Activated CD4-positive, alpha-beta memory T cell treated with anti-CD3 and anti-CD28 coated beads for 36 hours (primary cell): Measurements from ENCODE around the gene FRMPD4. TPM values are rescaled to one million over a fixed set of nuclear protein-coding genes. Genes with fewer than 3 reads are reported as not detected.

Experiments
- CTCF ChIA-PET: fragments of 350-600 bp; sonication (Branson Sonifier 250); formaldehyde crosslinking; loops from one replicate; lab custom pipeline; 2021; ENCODE audit warnings: antibody characterized with exemption, inconsistent platforms; lab: Charles Lee
- POLR2A ChIA-PET: fragments of 350-600 bp; sonication (Branson Sonifier 250); formaldehyde crosslinking; loops from one replicate; lab custom pipeline; 2021; ENCODE audit warnings: antibody characterized with exemption; lab: Charles Lee
- DNase-seq: peaks from one replicate; pipeline ENCODE4 v3.0.0-alpha.2; 2020
- H3K27ac Mint-ChIP-seq: one replicate; pipeline ENCODE4 v1.8.0; 2021; ENCODE audit warnings: mixed read lengths
- H3K27me3 Mint-ChIP-seq: one replicate; pipeline ENCODE4 v1.8.0; 2021; ENCODE audit warnings: mixed read lengths
- H3K36me3 Mint-ChIP-seq: one replicate; pipeline ENCODE4 v1.8.0; 2021; ENCODE audit warnings: mixed read lengths
- H3K4me1 Mint-ChIP-seq: one replicate; pipeline ENCODE4 v1.8.0; 2021; ENCODE audit warnings: low read depth, mixed read lengths
- H3K4me3 Mint-ChIP-seq: one replicate; pipeline ENCODE4 v1.8.0; 2021; ENCODE audit warnings: mild to moderate bottlenecking, mixed read lengths
- H3K9me3 Mint-ChIP-seq: one replicate; pipeline ENCODE4 v1.8.0; 2021; ENCODE audit warnings: mixed read lengths
- intact Hi-C: fragments of 100-400 bp; cut with micrococcal nuclease; formaldehyde crosslinking; loops from one replicate; pipeline ENCODE4 v1.15.1; 2023
- total RNA-seq, 2 experiments: library from RNA; stranded (reverse); gene quantifications; one replicate each; pipeline ENCODE4 v1.2.3, GENCODE V29; 2021

The FRMPD4 gene
- total RNA-seq, 2 experiments from 2014 or later = not detected

DNA sequence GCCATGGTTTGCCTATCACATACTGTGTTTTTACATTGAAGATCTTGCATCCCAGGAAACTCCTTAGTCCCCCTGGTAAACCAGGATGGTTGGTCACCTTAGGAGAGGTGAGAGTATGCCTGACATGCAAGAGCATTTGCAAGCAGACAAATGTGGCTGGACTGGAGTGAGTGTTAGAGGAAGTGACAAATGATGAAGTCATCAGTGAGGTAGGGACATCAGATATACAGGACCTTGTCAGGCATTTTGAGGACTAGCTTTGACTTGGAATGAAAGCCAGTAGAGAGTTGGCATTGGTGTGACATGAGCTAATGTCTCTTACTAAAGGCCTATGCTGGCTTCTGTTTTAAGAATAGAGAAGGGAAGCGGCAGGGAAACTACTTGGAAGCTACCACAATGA lies 124.9 kb downstream of the FRMPD4 start:
- no peaks in the 10 kb centered on the region for H3K36me3 Mint-ChIP-seq
- DNase-seq = no peak
- no peaks in the 10 kb centered on the region for H3K4me1 Mint-ChIP-seq
- H3K27ac Mint-ChIP-seq = no peak overlapping the region
- H3K4me3 Mint-ChIP-seq = no peak overlapping the region
- intact Hi-C loops = no loop called here
- peaks cover 4% of the 10 kb centered on the region for H3K9me3 Mint-ChIP-seq
- ChIA-PET POLR2A (no interaction called here), CTCF (no interaction called here)
- H3K27me3 Mint-ChIP-seq = no peaks in the 10 kb centered on the region

DNA sequence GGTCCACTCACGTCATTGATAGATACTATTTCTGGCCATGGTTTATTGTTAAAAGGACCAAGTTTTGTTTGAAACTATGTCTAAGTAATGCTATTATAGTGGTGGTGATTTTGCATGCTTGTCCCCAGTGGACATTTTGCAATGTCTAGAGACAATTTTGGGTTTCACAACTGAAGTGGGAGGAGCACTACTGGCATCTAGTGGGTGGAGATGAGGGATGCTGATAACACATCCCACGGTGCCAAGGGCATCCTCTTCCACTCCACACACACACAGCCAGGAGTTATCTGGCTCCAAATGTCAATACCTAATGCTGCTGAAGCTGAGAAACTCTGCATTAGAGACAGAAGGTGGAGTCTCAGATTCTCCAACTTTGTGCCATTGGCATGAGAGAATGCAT lies 131.2 kb downstream of the FRMPD4 start:
- H3K9me3 Mint-ChIP-seq = no peaks in the 10 kb centered on the region
- CTCF ChIA-PET = no interaction called here
- POLR2A ChIA-PET = no interaction called here

DNA sequence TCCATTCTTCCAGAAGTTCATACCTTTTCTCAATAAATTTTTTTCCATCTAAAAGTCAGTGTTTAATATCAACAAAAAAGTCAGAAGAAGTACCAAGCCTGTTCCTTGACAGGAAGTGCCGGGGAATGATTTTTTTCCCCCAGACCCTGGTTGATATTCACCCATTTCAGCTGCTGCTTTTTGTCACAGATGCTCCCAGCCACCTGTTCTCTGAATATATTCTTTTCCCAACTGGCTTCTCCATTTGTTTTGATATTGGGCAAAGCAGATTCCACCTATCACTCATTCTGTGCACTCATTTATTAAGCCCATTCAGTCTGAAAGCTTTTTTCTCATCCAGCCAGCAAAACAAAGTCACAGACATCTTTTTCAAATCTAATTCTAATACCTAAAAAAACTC lies 139.9 kb downstream of the FRMPD4 start:
- Mint-ChIP-seq H3K9me3 (no peaks in the 10 kb centered on the region), H3K4me3 (no peak overlapping the region), H3K4me1 (no peaks in the 10 kb centered on the region), H3K36me3 (no peaks in the 10 kb centered on the region), H3K27me3 (no peaks in the 10 kb centered on the region), H3K27ac (no peak overlapping the region)
- no peak for DNase-seq
- ChIA-PET CTCF (no interaction called here), POLR2A (no interaction called here)
- intact Hi-C loops = no loop called here

More for the DNA sequence above, 131.2 kb downstream of the FRMPD4 start:
- Mint-ChIP-seq H3K4me1 (no peaks in the 10 kb centered on the region), H3K4me3 (no peak overlapping the region), H3K36me3 (no peaks in the 10 kb centered on the region), H3K27me3 (no peaks in the 10 kb centered on the region), H3K27ac (no peak overlapping the region)
- intact Hi-C loops = no loop called here
- DNase-seq = no peak

DNA sequence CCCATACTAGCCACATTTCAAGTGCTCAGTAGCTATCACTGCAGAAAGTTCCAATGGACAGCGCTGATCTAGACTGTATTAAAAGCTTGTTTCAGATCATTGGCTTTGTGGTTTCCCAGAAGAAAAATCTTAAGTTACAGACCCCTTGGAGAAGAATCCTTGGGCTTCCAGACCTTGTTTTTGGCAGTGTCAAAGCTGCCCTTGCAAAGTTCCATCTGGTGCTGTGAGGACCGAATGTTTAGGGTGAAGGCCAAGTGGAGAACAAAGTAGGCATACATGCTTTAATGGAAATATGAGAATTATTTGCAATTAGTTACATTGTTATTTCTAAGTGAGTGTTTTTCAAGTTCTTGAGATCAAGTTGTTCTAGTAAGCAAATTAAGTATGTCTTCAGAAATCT lies 144.7 kb downstream of the FRMPD4 start:
- Mint-ChIP-seq H3K4me1 (no peaks in the 10 kb centered on the region), H3K4me3 (no peak overlapping the region), H3K36me3 (no peaks in the 10 kb centered on the region), H3K9me3 (no peaks in the 10 kb centered on the region), H3K27ac (no peak overlapping the region), H3K27me3 (no peaks in the 10 kb centered on the region)
- no peak for DNase-seq
- CTCF ChIA-PET = no interaction called here
- intact Hi-C loops = no loop called here
- POLR2A ChIA-PET = no interaction called here

DNA sequence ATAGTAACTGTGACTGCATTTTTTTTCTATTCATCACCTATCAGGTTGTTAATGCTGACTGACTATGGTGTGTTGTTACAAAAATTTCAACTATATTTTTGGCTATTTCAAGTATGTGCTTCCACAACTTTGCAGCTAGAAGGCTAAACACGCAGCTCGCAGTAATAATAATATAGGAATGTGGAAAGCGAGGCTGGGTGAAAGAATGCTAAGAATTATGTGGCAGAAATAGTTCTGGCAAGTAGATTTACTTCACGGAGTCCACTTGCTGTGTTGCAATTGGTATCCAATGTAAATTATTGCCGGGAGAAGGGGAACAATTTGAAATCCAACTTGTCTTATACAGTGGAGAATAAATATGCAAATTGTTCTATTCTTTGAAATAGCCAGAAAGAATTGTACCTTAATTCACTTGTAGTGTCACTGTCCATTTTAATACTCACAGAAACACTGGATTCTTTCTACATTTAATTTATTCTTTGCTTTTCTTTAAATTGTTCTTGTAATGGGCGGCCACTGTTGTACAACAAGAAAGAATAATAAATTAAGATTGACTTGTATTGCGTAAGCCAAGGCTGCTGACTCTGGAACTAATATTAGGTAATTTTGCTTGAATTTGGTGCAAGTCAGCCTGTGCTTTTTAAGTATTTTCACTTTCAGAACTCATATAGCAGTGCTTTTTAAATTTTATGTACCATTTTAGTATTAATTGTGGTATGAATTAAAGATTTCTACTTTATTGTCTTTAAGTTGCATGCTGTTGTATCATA lies 154.9 kb downstream of the FRMPD4 start:
- H3K27ac Mint-ChIP-seq = no peak overlapping the region

DNA sequence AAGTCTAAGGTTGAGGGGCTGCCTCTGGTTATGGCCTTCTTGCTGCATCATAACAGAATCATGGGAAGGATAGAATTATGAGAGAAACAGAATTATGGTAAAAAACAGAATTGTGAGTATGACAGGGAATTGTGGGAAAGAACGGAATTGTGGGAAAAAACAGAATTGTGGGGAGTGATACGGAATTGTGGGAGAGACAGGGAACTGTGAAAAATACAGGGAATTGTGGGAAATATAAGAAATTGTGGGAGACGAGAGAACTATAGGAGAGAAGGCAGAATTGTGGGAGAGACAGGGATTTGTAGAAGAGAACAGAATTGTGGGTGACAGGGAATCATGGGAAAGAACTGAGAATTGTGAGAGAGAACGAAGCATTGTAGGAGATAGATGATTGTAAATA lies 159.1 kb downstream of the FRMPD4 start:
- ChIA-PET POLR2A (no interaction called here), CTCF (no interaction called here)
- H3K9me3 Mint-ChIP-seq = no peaks in the 10 kb centered on the region
- H3K36me3 Mint-ChIP-seq = no peaks in the 10 kb centered on the region
- DNase-seq = no peak
- H3K27ac Mint-ChIP-seq = no peak overlapping the region
- no peak overlapping the region for H3K4me3 Mint-ChIP-seq
- H3K4me1 Mint-ChIP-seq = no peaks in the 10 kb centered on the region
- intact Hi-C loops = no loop called here
- no peaks in the 10 kb centered on the region for H3K27me3 Mint-ChIP-seq

More for the DNA sequence above, 154.9 kb downstream of the FRMPD4 start:
- ChIA-PET CTCF (no interaction called here), POLR2A (no interaction called here)
- Mint-ChIP-seq H3K9me3 (no peaks in the 10 kb centered on the region), H3K27me3 (no peaks in the 10 kb centered on the region), H3K4me1 (no peaks in the 10 kb centered on the region), H3K36me3 (no peaks in the 10 kb centered on the region), H3K4me3 (no peak overlapping the region)
- no peak for DNase-seq
- intact Hi-C loops = no loop called here

DNA sequence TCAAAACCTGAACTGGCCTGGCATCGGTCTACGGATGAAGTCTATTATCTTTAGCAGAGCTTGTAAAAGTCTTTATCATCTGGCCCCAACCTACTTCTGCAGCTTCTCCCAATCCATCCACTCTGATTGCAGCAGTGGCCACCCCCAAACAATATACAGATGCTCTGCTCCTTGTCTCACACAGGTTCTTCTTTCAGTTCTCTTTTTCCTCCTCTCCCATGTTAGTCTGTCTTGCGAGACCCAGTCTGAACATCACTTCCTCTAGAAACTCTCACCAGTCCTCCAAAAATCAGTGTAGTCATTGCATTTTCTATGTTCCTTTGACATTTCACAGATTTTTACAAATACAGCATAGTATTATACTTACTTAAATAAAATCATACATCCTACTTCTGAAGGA lies 163.0 kb downstream of the FRMPD4 start:
- H3K9me3 Mint-ChIP-seq = no peaks in the 10 kb centered on the region
- no peaks in the 10 kb centered on the region for H3K36me3 Mint-ChIP-seq
- no peaks in the 10 kb centered on the region for H3K27me3 Mint-ChIP-seq
- H3K4me1 Mint-ChIP-seq = no peaks in the 10 kb centered on the region
- H3K27ac Mint-ChIP-seq = no peak overlapping the region
- CTCF ChIA-PET = no interaction called here
- no peak overlapping the region for H3K4me3 Mint-ChIP-seq
- POLR2A ChIA-PET = no interaction called here
- intact Hi-C loops = no loop called here
- no peak for DNase-seq

DNA sequence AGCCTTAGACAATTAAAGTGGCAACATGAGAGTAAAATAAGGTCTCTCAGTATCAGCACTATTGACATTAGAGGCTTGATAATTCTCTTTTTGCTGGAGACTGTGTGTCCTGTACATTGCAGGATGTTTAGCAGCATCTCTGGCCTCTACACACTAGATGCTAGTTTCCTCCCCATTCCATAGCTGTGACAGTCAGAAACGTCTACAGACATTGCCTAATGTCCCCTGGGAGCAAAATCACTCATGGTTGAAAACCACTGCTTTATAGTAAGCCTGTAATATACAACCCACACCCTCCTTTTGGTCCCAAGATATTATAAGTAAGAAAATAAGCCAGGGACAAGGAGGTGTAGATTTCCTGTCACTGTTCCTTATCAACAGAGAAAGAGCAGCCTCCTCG lies 166.0 kb downstream of the FRMPD4 start:
- Mint-ChIP-seq H3K4me3 (no peak overlapping the region), H3K4me1 (no peaks in the 10 kb centered on the region), H3K27ac (no peak overlapping the region), H3K27me3 (no peaks in the 10 kb centered on the region), H3K36me3 (no peaks in the 10 kb centered on the region), H3K9me3 (no peaks in the 10 kb centered on the region)
- ChIA-PET POLR2A (no interaction called here), CTCF (no interaction called here)
- intact Hi-C loops = no loop called here
- no peak for DNase-seq

DNA sequence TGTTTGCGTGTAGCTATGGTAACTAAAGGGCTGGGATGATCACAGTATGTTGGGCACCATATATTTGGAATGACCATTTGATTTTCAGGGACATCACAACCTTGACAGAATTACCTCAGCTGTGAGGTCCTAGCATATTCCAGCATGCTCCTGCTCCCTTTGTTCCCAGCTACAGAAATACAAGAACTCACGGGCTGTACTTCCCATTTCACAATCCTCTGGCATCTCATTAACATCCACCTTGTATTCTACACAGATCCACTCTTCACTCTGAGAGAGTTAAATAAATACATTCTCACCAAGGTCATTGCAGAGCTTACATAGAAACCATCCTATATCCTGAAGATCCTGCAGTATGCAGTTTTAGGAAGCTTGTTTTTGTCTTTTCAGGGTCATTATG lies 169.7 kb downstream of the FRMPD4 start:
- H3K36me3 Mint-ChIP-seq = no peaks in the 10 kb centered on the region
- H3K4me1 Mint-ChIP-seq = no peaks in the 10 kb centered on the region
- H3K27me3 Mint-ChIP-seq = no peaks in the 10 kb centered on the region
- H3K4me3 Mint-ChIP-seq = no peak overlapping the region
- ChIA-PET CTCF (no interaction called here), POLR2A (no interaction called here)
- DNase-seq = no peak
- intact Hi-C loops = no loop called here
- H3K27ac Mint-ChIP-seq = no peak overlapping the region
- no peaks in the 10 kb centered on the region for H3K9me3 Mint-ChIP-seq

DNA sequence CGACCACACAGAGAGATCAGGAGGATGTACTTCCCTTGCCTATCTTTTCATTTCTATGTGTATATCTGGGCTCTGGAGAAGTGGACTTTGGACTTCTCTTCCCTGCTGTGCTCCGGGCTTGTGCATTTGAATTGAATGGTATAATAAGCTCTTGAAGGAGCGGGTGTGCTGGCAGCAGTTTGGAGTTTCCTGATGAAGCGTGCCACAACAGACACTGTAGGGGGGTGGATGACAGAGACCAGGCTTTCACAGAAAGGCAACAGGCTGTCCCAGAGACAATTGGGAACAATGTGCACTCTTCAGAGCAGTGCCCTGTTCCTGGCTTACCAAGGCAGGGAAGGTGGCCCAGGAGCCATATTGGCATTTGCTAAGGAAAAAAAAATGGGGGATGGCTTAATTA lies 170.1 kb downstream of the FRMPD4 start:
- ChIA-PET POLR2A (no interaction called here), CTCF (no interaction called here)
- DNase-seq = no peak
- no peaks in the 10 kb centered on the region for H3K36me3 Mint-ChIP-seq
- H3K4me3 Mint-ChIP-seq = no peak overlapping the region
- H3K4me1 Mint-ChIP-seq = no peaks in the 10 kb centered on the region
- no peaks in the 10 kb centered on the region for H3K27me3 Mint-ChIP-seq
- no peak overlapping the region for H3K27ac Mint-ChIP-seq
- no peaks in the 10 kb centered on the region for H3K9me3 Mint-ChIP-seq
- intact Hi-C loops = no loop called here

DNA sequence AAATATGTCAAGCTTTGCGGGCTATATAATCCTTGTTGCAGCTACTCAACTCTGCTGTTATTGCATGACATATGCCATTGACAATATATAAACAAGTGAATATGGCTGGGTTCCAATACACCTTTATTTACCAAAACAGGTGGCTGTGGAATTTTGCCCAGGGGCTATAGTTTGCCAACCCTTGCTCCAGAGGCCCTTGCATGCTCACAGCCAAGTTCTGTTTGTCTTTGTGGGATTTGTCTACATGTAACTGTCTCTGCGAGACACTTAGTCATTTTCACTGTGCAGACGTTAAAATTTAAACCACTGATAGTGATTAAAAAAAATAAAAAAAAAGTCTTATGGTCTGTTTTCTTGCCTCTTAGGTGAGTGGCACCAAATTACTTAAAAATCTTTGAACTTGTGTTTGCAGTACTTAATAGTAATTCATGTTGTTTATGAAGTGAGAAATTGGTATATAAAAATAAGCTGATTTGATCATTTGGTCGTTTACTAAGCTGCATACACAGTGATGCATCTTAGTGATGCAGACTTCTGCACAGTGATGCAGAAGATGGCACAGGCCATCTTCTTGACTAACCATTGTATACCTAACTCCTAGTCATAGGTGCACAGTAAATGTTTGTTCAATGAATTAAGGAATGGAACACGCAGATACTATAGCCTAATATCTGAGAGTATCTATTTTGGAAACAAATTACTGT lies 170.9 kb downstream of the FRMPD4 start:
- H3K36me3 Mint-ChIP-seq = no peaks in the 10 kb centered on the region
- ChIA-PET CTCF (no interaction called here), POLR2A (no interaction called here)
- DNase-seq = no peak
- H3K4me1 Mint-ChIP-seq = no peaks in the 10 kb centered on the region
- H3K27me3 Mint-ChIP-seq = no peaks in the 10 kb centered on the region
- H3K9me3 Mint-ChIP-seq = no peaks in the 10 kb centered on the region
- no peak overlapping the region for H3K27ac Mint-ChIP-seq
- intact Hi-C loops = no loop called here
- H3K4me3 Mint-ChIP-seq = no peak overlapping the region

DNA sequence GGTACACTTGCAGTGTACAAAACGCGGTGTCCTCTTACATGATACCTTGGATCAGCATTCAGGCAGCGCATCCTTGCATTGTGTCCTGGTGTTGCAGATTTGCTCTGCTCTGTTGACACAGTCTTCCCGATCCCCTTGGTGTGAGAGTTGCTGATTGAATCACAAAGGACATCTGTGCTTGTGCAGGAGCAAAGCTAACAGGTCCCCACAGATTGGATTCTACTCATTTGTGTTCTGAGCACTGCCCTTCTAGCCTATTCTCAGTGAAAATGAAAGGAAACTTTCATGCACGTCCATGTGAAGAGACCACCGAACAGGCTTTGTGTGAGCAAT lies 171.4 kb downstream of the FRMPD4 start:
- H3K9me3 Mint-ChIP-seq = no peaks in the 10 kb centered on the region
- H3K27ac Mint-ChIP-seq = no peak overlapping the region
- POLR2A ChIA-PET = no interaction called here
- no peak overlapping the region for H3K4me3 Mint-ChIP-seq
- H3K4me1 Mint-ChIP-seq = no peaks in the 10 kb centered on the region
- CTCF ChIA-PET = no interaction called here
- intact Hi-C loops = no loop called here
- no peak for DNase-seq
- no peaks in the 10 kb centered on the region for H3K27me3 Mint-ChIP-seq
- no peaks in the 10 kb centered on the region for H3K36me3 Mint-ChIP-seq

DNA sequence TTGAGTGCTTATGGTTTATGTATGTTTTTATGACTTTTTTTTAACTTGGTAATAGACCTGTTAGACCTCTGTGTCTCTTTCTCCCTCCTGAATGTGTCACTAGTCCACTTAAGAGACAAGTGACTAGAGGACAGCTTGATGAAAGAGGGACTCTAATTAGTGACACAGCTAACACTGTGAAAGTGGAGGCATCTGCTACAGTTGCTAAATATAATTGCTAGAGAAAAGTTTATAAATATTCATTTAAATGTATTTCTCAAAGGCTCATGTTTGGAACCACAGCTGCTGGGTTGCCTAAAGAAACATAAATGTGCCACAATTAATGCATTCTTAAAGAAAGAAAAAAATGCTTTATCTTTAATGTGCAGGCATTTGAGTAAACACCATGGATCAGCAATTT lies 176.4 kb downstream of the FRMPD4 start:
- no peak overlapping the region for H3K27ac Mint-ChIP-seq
- no peaks in the 10 kb centered on the region for H3K36me3 Mint-ChIP-seq
- CTCF ChIA-PET = no interaction called here
- H3K27me3 Mint-ChIP-seq = no peaks in the 10 kb centered on the region
- POLR2A ChIA-PET = no interaction called here
- no peaks in the 10 kb centered on the region for H3K9me3 Mint-ChIP-seq
- intact Hi-C loops = no loop called here
- H3K4me3 Mint-ChIP-seq = no peak overlapping the region
- no peaks in the 10 kb centered on the region for H3K4me1 Mint-ChIP-seq
- DNase-seq = no peak
